Measurements from ENCODE around the gene CAMK2D. TPM values are rescaled to one million over a fixed set of nuclear protein-coding genes. Genes with fewer than 3 reads are reported as not detected.

CAMK2D gene
- total and polyA plus RNA-seq, 4 donors = 10.1 to 31.0 (median 25.6) TPM

GRCh38 chr4:113750296-113750695, 11.2 kb downstream of the CAMK2D start:
- TF ChIP-seq EGR1 (IDR thresholded peaks at IDR 0.05; ENCODE audit: low read depth in 2 of 2) = no peak
- TF ChIP-seq HNF4G (IDR thresholded peaks at IDR 0.05) = no peak
- TF ChIP-seq FOXA1 (IDR thresholded peaks at IDR 0.05) = no peak
- no peak for TF ChIP-seq JUND (IDR thresholded peaks at IDR 0.05)
- no peak for TF ChIP-seq YY1 (IDR thresholded peaks at IDR 0.05)
- no peak for TF ChIP-seq RXRA (IDR thresholded peaks at IDR 0.05)
- TF ChIP-seq, protein P1, sequence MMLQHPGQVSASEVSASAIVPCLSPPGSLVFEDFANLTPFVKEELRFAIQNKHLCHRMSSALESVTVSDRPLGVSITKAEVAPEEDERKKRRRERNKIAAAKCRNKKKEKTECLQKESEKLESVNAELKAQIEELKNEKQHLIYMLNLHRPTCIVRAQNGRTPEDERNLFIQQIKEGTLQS (IDR thresholded peaks at IDR 0.05) = no peak
- TF ChIP-seq REST (IDR thresholded peaks at IDR 0.05) = no peak
- TF ChIP-seq NR2F2 (IDR thresholded peaks at IDR 0.05) = no peak
- no peak for TF ChIP-seq HNF4A (conservative IDR thresholded peaks at IDR 0.05)
- no peak for TF ChIP-seq MAX (IDR thresholded peaks at IDR 0.05)
- no peak for TF ChIP-seq TAF1 (conservative IDR thresholded peaks at IDR 0.05)
- TF ChIP-seq, protein P2, sequence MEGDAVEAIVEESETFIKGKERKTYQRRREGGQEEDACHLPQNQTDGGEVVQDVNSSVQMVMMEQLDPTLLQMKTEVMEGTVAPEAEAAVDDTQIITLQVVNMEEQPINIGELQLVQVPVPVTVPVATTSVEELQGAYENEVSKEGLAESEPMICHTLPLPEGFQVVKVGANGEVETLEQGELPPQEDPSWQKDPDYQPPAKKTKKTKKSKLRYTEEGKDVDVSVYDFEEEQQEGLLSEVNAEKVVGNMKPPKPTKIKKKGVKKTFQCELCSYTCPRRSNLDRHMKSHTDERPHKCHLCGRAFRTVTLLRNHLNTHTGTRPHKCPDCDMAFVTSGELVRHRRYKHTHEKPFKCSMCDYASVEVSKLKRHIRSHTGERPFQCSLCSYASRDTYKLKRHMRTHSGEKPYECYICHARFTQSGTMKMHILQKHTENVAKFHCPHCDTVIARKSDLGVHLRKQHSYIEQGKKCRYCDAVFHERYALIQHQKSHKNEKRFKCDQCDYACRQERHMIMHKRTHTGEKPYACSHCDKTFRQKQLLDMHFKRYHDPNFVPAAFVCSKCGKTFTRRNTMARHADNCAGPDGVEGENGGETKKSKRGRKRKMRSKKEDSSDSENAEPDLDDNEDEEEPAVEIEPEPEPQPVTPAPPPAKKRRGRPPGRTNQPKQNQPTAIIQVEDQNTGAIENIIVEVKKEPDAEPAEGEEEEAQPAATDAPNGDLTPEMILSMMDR (IDR thresholded peaks at IDR 0.05; ENCODE audit: low read depth, low read length, missing input control) = no peak
- no peak for TF ChIP-seq ZBTB33 (IDR thresholded peaks at IDR 0.05)
- Histone ChIP-seq H3K9me3 (ENCODE audit: control insufficient read depth in 4 of 4, low read length in 3 of 4) (no peaks in the 10 kb centered on the region), H3K4me3 (ENCODE audit: low read depth in 1 of 3, low read length in 3 of 3) (no peak overlapping the region), H3K27me3 (ENCODE audit: control insufficient read depth in 4 of 4, insufficient read depth in 4 of 4, low read length in 3 of 4) (no peaks in the 10 kb centered on the region), H3K4me1 (ENCODE audit: control insufficient read depth in 4 of 4, insufficient read depth in 4 of 4, low read length in 3 of 4) (peaks cover 0 to 3% (median 0%) of the 10 kb centered on the region in 4 donors), H3K36me3 (ENCODE audit: control insufficient read depth in 4 of 4, insufficient read depth in 3 of 4, low read depth in 1 of 4, low read length in 3 of 4) (peaks cover 0 to 4% (median 0%) of the 10 kb centered on the region in 4 donors), H3K27ac (ENCODE audit: low read depth in 1 of 2, low read length in 2 of 2) (no peak overlapping the region), H3K9ac (ENCODE audit: low read depth in 1 of 2, low read length in 2 of 2) (no peak overlapping the region)
- DNase-seq (ENCODE audit: low spot score) = no peak
- 83% methylated on average over 4 of the region's 4 CpGs for WGBS

GRCh38 chr4:113749178-113749577, 12.4 kb downstream of the CAMK2D start:
- TF ChIP-seq GABPA (IDR thresholded peaks at IDR 0.05 in 1 of 2, conservative IDR thresholded peaks at IDR 0.05 in 1 of 2) (no peak), FOXA2 (IDR thresholded peaks at IDR 0.05) (no peak), MAX (IDR thresholded peaks at IDR 0.05) (no peak), REST (IDR thresholded peaks at IDR 0.05) (no peak)
- TF ChIP-seq, protein P1 (IDR thresholded peaks at IDR 0.05) = no peak
- no peak for DNase-seq (ENCODE audit: low spot score)
- peaks cover 0 to 3% (median 0%) of the 10 kb centered on the region in 4 donors for H3K4me1 ChIP-seq (ENCODE audit: control insufficient read depth in 4 of 4, insufficient read depth in 4 of 4, low read length in 3 of 4)
- H3K36me3 ChIP-seq (ENCODE audit: control insufficient read depth in 4 of 4, insufficient read depth in 3 of 4, low read depth in 1 of 4, low read length in 3 of 4) = no peaks in the 10 kb centered on the region
- WGBS = 96% methylated on average over 1 of the region's 1 CpG
- H3K27ac ChIP-seq (ENCODE audit: low read depth in 1 of 2, low read length in 2 of 2) = no peak overlapping the region
- H3K9me3 ChIP-seq (ENCODE audit: control insufficient read depth in 4 of 4, low read length in 3 of 4) = no peaks in the 10 kb centered on the region
- no peak overlapping the region for H3K9ac ChIP-seq (ENCODE audit: low read depth in 1 of 2, low read length in 2 of 2)
- H3K4me3 ChIP-seq (ENCODE audit: low read depth in 1 of 3, low read length in 3 of 3) = no peak overlapping the region
- H3K27me3 ChIP-seq (ENCODE audit: control insufficient read depth in 4 of 4, insufficient read depth in 4 of 4, low read length in 3 of 4) = no peaks in the 10 kb centered on the region
